SIG-M5 (cell line): Measurements from ENCODE around the gene HOXD10.

Experiments used
- DNase-seq: peaks from one replicate; lab custom pipeline; 2025; lab: John Stamatoyannopoulos, UW

HOXD10 gene

DNA sequence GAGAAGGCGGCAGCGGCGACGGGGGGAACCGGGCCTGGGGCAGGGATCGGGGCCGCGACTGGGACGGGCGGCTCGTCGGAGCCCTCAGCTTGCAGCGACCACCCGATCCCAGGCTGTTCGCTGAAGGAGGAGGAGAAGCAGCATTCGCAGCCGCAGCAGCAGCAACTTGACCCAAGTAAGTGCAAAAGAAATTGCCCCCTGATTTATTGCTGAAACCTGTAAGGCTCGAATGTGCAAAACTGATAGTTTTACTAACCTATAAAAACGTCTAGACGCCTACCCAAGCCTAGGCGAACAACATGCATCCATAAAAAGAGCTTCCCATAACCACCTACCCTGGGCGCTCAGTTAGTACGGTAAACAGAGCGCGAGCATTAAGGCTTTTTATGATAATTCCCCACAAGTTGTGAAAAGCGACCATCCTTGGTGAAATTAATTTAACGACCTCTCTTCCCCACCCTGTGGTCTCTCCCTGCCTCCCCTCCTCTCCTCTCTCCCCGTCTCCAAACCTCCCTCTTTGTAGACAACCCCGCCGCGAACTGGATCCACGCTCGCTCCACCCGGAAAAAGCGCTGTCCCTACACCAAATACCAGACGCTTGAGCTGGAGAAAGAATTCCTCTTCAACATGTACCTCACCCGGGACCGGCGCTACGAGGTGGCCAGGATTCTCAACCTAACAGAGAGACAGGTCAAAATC lies 7.0 kb downstream of the HOXD10 start:
- DNase-seq, result no peak

GRCh38 chr2:176124110-176124946 lies 7.8 kb downstream of the HOXD10 start:
- DNase-seq, result no peak

GRCh38 chr2:176124947-176125771 lies 8.6 kb downstream of the HOXD10 start:
- no peak for DNase-seq

DNA sequence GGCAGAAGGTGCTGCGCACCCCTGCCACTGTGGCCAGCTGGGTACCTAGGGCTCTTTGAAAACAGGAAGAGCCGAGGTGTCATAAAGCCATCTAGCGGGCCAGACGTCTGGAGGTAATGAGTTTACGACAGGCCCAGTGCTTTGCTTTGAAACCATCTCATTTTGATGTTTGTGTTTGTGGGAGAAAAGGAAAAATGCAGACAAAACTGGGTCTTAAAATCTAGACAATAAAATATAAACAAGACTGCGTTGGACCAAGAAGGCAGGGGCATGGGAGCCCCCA lies 9.1 kb downstream of the HOXD10 start:
- no peak for DNase-seq

GRCh38 chr2:176126929-176127773 lies 10.6 kb downstream of the HOXD10 start:
- DNase-seq, result no peak

DNA sequence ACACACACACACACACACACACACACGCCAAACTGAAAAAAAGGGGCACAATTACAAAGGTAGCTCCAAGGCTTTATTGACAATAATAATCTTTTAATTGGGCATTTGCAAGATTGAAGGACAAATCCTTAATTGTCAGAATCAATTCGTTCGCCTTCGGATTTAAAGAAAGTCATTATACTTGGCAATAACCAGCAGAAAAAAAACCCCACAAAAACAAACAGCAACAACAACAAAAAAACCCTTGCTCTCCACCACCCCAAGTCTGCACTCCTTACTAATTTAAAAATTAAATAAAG lies 11.1 kb downstream of the HOXD10 start:
- DNase-seq, result no peak

- DNase-seq, result no peak
These were observed 11.8 kb downstream of the HOXD10 start for GRCh38 chr2:176128172-176128981.

- no peak for DNase-seq
These were observed 12.6 kb downstream of the HOXD10 start, which contains the start of gene HOXD8 for GRCh38 chr2:176128982-176129796. TSS of gene HOXD8 (plus strand) at chr2:176129705. CDS start at chr2:176130367, 662 bp downstream.

GRCh38 chr2:176129813-176130146 lies 13.2 kb downstream of the HOXD10 start:
- DNase-seq, result no peak

DNA sequence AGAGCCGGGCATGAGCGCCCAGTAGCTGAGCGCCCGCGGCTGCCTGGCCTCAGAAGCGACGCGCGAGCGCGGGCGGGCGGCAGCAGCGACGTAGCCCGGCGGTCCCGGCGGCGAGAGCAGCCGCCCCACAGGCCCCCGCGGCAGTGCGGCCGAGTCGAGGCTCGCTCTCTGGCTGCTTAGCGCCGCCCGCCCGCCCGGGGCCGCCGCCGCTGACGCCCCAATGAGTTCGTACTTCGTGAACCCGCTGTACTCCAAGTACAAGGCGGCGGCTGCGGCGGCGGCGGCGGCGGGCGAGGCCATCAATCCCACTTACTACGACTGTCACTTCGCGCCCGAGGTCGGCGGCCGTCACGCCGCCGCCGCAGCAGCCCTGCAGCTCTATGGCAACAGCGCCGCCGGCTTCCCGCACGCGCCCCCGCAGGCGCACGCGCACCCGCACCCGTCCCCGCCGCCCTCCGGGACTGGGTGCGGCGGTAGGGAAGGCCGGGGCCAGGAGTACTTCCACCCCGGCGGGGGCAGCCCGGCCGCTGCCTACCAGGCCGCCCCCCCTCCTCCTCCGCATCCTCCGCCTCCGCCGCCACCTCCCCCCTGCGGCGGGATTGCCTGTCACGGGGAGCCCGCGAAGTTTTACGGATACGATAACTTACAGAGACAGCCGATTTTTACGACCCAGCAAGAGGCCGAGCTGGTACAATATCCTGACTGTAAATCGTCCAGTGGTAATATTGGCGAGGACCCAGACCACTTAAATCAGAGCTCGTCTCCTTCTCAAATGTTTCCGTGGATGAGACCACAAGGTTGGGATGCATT lies 13.8 kb downstream of the HOXD10 start:
- no peak for DNase-seq

- DNase-seq, result no peak
These were observed 14.6 kb downstream of the HOXD10 start for GRCh38 chr2:176130957-176131847.

- no peak for DNase-seq
These were observed 15.2 kb downstream of the HOXD10 start for GRCh38 chr2:176131848-176132158.

DNA sequence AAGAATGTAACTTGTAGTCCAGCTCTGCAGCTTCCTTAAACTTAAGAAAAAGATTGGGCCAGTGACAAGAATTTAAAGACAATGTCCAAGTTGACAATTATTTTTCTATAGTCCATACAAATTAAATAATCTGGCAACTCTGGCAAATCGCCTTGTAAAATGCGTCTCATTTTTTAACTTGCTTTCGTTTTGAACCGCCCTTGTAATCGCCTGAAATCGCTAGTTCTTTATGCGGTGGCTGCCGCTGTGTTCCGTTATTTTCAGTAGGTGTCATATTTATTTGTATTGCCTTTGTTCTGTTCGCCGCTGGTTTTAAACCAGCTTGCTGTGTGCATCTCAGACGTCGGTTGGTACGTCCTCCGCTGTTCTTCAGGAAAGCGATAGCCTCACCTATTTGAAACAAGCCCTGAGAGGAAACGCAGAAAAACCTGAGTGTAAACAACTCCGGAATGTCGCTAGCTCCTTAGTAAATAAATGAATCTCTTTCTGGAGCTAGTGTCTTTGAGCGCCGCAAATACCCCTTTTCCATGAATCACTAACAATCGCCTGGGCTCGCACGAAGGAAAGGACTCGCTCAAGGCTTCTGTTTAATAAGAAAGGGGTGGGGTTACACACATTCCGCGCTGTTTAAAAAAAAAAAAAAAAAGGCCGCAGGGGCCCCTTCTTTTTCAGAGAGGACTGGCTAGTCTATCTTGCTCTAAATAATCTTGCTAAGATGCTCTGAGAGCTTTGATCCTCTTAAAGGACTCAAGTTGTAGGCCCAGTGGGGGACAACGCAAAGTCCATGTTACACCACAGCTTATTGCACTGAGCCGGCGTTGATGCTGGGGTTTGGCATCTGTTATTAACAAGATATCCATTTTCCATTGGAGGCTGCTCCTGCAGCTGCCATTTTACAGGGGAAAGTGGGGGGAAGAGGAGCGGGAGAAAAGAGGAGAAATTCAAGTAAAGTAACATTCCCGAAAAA lies 15.9 kb downstream of the HOXD10 start:
- DNase-seq, result no peak

DNA sequence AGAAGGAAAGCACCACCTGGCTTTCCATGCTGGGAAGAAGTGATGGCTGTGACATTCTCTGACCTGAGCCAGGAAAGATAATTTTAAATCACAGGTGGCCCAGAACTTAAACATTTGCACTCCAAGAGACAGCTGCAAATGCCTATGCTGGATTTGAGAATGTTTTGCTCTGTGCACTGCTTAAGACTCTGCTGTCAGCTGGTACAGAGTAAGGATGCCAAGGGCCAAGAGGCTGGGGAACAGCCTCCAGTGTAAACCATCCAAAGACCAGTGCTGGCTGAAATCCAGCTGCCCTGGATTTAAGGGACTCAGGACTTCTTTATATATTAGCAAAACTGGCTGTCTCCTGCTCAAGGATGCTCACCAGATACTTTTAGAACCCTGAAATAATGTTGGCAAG lies 16.8 kb downstream of the HOXD10 start:
- DNase-seq, result no peak

- no peak for DNase-seq
These were observed 17.5 kb downstream of the HOXD10 start for GRCh38 chr2:176134035-176134434.

DNA sequence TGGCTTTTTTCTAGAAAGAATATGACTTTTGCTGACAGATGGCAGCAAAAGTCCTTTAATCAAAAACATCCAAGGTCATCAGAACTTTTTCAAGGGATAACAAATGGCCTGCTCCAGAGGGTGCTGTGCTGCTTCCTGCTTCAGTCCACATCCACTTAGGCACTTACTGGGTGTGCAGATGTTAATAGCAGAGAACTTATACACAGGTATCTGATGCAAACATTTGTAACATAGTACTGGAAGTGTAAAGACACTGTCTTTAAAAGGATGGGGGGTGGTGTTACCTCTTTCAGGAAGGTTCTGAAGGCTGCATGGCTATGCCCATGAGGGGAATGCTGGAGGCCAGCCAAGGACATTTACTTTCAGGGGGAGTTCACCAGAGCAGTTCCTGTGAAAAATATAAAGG lies 18.5 kb downstream of the HOXD10 start:
- DNase-seq, result no peak
